OCI-LY1 (cell line): ENCODE results near the gene ANKLE2.

Source experiments
- EZH2 ChIP-seq: fragments of 200-600 bp; sonication (generic), shearing (Covaris generic); IDR thresholded peaks from 2 replicates; pipeline ENCODE4 v1.8.0; 2017; ENCODE audit warnings: borderline replicate concordance, mixed run types, mild to moderate bottlenecking, antibody characterized with exemption, low read length, moderate library complexity, mixed read lengths
- TF ChIP-seq, protein P1 (sequence below): fragments of 200-600 bp; sonication (generic), shearing (Covaris generic); IDR thresholded peaks from 2 replicates; pipeline ENCODE4 v1.5.1; 2017; ENCODE audit warnings: mild to moderate bottlenecking, antibody characterized with exemption, low read length, moderate library complexity, mixed read lengths

DNA sequence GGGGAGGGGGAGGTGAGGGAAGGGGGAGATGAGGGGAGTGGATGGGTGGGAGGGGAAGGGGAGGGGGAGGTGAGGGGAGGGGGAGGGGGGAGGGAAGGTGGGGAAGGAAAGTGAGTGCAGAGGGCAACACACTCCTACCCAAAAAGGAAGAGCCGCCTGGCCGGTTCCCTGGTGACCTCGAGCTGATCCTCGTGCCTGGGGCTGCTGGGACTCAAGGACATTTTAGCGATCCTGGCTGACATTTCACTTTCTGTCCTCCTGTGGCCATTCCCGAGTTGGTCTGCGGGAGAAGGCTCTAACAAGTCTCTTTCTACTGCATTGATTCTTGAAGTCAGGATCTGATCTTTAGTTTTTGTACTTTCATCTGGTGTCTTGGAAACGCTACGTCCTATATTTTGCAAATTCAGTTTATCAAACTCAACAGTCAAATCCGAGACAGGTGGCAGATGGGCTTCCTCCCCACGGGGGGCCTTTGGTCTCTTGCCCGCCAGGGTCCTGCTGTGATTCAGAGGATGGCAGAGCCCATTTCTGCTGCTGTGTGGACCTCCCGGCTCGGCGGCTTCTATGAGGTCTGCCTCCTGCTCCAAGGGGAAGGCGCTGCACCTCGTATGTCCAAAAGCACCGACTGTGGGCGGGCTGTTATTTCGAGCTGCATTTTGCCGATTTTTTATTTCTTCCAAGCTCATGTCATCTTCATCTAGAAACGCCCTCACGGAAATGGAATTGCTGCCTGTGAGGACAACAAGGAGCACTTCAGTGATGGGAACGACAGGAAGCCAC lies 31.9 kb downstream of the ANKLE2 start:
- TF ChIP-seq EZH2 = no peak
- TF ChIP-seq, protein P1, sequence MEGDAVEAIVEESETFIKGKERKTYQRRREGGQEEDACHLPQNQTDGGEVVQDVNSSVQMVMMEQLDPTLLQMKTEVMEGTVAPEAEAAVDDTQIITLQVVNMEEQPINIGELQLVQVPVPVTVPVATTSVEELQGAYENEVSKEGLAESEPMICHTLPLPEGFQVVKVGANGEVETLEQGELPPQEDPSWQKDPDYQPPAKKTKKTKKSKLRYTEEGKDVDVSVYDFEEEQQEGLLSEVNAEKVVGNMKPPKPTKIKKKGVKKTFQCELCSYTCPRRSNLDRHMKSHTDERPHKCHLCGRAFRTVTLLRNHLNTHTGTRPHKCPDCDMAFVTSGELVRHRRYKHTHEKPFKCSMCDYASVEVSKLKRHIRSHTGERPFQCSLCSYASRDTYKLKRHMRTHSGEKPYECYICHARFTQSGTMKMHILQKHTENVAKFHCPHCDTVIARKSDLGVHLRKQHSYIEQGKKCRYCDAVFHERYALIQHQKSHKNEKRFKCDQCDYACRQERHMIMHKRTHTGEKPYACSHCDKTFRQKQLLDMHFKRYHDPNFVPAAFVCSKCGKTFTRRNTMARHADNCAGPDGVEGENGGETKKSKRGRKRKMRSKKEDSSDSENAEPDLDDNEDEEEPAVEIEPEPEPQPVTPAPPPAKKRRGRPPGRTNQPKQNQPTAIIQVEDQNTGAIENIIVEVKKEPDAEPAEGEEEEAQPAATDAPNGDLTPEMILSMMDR = no peak
